IPS-18c (cell line): ENCODE measurements around the gene CRAT.

Experiments
- H3K4me3 ChIP-seq: 2 replicates; pipeline ENCODE4 v1.7.0; 2013; ENCODE audit warnings: low read depth, mild to moderate bottlenecking, low read length, moderate library complexity; ENCODE audit not compliant: insufficient read depth
- H3K9me3 ChIP-seq: one replicate; pipeline ENCODE4 v1.6.1; 2013; ENCODE audit warnings: mild to moderate bottlenecking, low read length, moderate library complexity; ENCODE audit not compliant: control insufficient read depth, insufficient read depth

Gene CRAT

GRCh38 chr9:129102791-129103594, 7.6 kb downstream of the CRAT start:
- H3K4me3 ChIP-seq = no peak overlapping the region
- no peaks in the 10 kb centered on the region for H3K9me3 ChIP-seq

GRCh38 chr9:129102095-129102525, 8.5 kb downstream of the CRAT start:
- Histone ChIP-seq H3K9me3 (no peaks in the 10 kb centered on the region), H3K4me3 (no peak overlapping the region)

DNA sequence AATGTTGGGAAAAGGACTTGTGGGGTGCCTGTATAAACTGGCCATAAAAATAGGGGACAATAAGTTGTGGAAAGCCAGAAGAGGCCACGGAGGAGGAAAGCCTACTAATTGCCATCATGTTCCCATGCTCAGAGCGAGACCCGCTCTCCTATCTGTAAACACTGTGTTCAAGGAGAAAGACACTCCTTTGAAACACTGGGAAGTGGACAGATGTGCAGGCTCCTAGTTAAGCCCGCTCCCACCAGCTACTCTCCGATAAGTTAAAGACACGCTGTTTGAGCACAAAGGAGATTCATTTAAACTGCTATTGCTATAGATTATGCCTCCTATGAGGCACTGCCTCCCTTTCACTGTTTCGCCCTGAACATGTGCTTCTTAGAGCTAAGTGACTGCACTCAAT, 9.3 kb downstream of the CRAT start:
- Histone ChIP-seq H3K9me3 (no peaks in the 10 kb centered on the region), H3K4me3 (no peak overlapping the region)

- H3K4me3 ChIP-seq = no peak overlapping the region
These were observed 10.0 kb downstream of the CRAT start for GRCh38 chr9:129100383-129101169.

DNA sequence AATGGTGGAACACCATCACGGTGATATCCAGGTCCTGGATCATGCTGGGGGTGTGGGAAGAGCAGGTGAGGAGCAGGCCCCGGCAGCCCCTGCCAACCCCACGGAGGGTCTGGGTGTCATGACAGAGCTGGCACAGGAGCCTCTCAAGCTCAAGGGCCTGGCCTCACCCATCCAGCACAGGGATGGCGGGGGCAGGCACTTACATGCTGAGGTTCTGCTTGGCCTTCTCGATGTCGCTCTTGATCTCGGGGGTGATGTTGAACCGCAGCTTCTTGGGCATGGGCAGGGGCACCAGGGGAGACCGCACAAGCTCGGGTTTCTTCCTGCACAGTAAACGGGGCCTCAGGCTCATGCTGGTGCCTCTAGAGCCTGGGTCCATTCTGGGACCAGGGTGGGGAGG, 12.3 kb downstream of the CRAT start:
- no peak overlapping the region for H3K4me3 ChIP-seq
- no peaks in the 10 kb centered on the region for H3K9me3 ChIP-seq

More at GRCh38 chr9:129100383-129101169, 10.0 kb downstream of the CRAT start:
- no peaks in the 10 kb centered on the region for H3K9me3 ChIP-seq

DNA sequence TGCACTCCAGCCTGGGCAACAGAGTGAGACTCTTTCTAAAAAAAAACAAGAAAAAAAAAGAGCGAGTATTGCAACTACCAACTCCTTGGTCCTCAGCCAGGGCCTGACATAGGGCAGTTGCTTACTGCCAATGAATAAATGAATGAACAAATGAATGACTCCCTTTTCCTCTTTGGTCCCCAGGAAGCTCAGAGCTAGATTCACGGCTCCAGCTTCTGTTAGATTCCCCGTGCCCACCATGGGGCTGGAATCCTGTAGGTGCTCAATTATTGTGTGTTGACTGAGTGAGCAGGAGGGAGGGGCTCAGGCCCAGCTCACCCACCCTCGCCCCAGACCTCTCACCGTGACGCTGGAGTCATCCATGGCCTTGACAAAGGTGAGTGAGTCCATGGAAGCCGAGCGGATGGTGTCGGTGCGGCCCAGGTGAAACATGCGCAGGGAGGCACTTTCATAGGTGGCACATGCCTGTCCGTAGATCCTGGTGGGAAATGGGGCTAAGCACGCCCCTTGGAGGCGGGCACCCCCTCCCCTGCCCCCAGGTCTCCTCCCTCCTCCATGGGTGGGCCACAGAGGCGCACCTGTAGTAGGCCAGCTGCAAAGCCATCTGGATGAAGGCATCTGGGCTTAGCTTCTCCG, 12.8 kb downstream of the CRAT start:
- Histone ChIP-seq H3K4me3 (no peak overlapping the region), H3K9me3 (no peaks in the 10 kb centered on the region)

GRCh38 chr9:129095908-129096307, 14.7 kb downstream of the CRAT start:
- no peak overlapping the region for H3K4me3 ChIP-seq
- H3K9me3 ChIP-seq = no peaks in the 10 kb centered on the region

DNA sequence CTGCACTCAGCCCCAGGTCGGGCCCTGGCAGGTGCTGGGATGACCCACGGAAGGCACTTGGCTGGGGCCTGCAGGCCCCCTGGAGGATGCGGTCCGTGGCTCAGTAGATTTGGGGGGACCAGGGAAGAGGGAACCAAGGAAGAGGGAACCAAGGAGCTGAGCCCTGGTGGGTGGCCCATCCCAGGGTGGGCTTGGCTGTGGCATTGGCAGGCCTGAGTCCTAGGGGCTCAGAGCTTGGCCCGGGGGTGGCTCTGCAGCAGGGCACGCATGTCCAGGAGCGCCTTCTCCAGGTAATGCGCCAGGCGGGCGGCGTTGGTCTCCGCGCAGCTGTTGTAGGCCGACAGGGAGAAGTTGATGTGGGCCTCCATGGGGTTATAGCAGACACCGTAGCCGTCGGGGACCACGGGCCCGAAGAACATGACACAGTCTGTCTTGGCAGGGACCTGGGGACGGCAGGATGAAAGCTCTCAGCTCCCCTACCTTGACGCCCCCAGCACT, 15.4 kb downstream of the CRAT start:
- H3K9me3 ChIP-seq = no peaks in the 10 kb centered on the region
- H3K4me3 ChIP-seq = no peak overlapping the region

DNA sequence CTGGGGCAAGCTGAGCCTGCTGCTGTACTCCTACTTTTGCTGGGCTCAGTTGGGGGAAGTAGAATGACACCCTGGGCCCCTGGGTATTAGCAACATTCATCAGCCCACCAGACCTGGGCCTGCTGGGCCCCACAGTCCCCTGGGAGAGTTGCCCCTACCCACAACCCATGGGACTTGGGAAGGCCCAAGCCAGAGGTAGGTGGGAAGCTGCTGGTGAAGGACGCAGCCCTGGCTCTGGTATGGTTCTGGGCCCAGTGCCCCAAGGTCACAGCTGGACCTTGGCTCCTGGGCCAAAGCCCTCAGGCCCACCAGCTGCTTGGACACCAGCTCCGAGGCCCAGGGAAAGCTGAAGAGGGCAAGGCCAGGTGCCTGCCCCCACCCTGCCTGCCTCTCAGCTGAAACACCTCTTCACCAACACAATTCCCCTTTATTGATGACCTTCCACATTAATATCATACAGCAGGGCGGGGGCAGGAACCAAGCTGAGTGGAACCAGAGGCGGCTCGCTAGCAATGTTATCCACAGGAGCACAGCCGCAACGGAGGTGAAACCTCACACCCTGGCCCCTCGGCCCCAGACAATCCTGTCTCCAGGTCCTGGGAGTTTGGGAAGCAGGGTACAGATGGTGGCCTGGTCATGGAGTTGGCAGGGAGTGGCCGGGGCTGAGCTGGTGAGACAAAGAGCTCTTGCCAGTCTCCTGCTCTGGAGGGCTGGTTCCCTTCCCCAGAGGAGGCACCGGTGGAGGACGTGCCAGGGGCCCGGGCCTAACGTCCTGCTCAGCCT, 16.0 kb downstream of the CRAT start:
- Histone ChIP-seq H3K4me3 (no peak overlapping the region), H3K9me3 (no peaks in the 10 kb centered on the region)

- H3K4me3 ChIP-seq = no peak overlapping the region
- H3K9me3 ChIP-seq = no peaks in the 10 kb centered on the region
These were observed 16.8 kb downstream of the CRAT start for GRCh38 chr9:129093602-129094386.

- Histone ChIP-seq H3K4me3 (no peak overlapping the region), H3K9me3 (no peaks in the 10 kb centered on the region)
These were observed 21.3 kb downstream of the CRAT start for GRCh38 chr9:129089246-129089645.

DNA sequence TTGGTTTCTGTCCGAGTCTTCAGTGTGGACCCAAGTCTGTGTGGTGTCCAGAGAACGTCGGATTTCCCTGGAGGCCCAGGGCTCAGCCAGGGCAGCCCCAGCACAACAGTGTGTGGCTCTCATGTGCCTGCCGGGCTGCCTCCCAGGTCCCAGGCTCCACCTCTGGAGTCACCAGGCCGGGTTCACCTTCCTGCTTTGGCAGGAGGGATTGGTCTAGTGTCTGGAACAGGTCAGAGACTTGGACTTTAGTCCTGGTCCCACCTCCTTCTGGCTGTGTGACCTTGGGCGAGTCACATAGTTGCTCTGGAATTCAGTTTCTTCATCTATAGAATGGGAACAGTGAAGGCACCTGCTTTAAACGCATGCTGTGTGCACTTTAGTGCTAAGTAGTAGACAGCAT, 26.5 kb downstream of the CRAT start:
- Histone ChIP-seq H3K9me3 (no peaks in the 10 kb centered on the region), H3K4me3 (no peak overlapping the region)

GRCh38 chr9:129081388-129081904, 29.1 kb downstream of the CRAT start:
- Histone ChIP-seq H3K4me3 (peak overlapping the region; percentile 93), H3K9me3 (no peaks in the 10 kb centered on the region)

DNA sequence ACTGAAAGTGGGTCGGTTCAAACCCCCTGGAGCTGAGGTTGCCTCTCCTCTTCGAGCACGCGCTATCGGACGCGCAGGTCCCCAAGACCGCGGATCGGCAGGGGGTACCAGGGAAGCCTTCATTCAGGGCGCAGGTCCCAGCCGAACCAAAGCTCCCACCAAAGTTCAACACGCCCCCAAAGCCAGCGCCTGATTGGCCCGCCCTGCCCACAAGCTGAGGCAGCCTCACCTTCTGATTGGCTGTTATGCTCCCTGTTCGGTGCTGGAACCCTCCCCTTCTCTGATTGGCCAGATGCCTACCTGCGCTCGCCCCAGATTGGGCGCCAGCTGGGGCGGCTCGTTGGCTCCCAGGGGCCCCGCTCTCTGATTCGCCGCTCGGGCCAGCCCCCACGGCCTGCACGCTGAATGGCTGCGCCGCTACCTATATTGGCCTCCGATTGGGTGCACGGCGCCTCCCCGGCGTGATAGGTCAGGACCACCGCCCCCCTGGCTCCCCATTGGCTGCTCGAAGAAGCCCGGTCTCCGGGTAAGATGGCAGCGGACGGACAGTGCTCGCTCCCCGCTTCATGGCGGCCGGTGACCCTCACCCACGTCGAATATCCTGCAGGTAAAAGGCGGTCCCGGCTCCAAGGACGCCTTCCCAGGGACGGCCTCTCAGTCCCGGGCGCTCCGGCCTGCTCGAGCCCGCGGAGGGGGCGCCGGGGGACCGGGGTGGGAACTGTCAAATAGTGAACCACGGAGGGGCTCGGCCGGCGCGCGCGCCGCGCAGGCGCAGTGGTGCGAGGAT, 29.8 kb downstream of the CRAT start, which contains the start of gene DOLPP1:
TSS of gene DOLPP1 (plus strand) at position 511 of the 787 bp plus-strand sequence. CDS start at position 532, 21 bp downstream.
- peak within 1 kb of the TSS; percentile 93 for H3K4me3 ChIP-seq
- H3K9me3 ChIP-seq = no peaks in the 10 kb centered on the region

GRCh38 chr9:129080298-129080600, 30.3 kb downstream of the CRAT start:
- H3K4me3 ChIP-seq = peak overlapping the region; percentile 75
- H3K9me3 ChIP-seq = no peaks in the 10 kb centered on the region
